K562 (cell line): ENCODE results near the gene WBP1. TPM values are rescaled to one million over a fixed set of nuclear protein-coding genes. Genes with fewer than 3 reads are reported as not detected.

Source experiments
- CBFA2T3 ChIP-seq: fragments of 450-650 bp; IDR thresholded peaks from 2 replicates; pipeline ENCODE4 v1.6.1; 2017
- CCNT2 ChIP-seq: IDR thresholded peaks from 2 replicates; pipeline ENCODE4 v1.6.1; 2011; ENCODE audit warnings: borderline replicate concordance, low read depth, mild to moderate bottlenecking, moderate library complexity, mixed read lengths, low read length; ENCODE audit not compliant: insufficient read length; ENCODE audit errors: extremely low read depth
- EP300 ChIP-seq: IDR thresholded peaks from 2 replicates; pipeline ENCODE4 v1.6.1; 2012; ENCODE audit warnings: low read length, improper control_type of control experiment
- HDGF ChIP-seq: fragments of 450-650 bp; IDR thresholded peaks from 2 replicates; pipeline ENCODE4 v1.6.1; 2016
- HIVEP1 ChIP-seq: fragments of 250-450 bp; sonication (Bioruptor Pico); IDR thresholded peaks from 2 replicates; pipeline ENCODE4 v1.4.0; 2020; ENCODE audit warnings: mild to moderate bottlenecking
- LEF1 ChIP-seq: fragments of 450-650 bp; IDR thresholded peaks from 2 replicates; pipeline ENCODE4 v1.6.1; 2016; ENCODE audit warnings: mild to moderate bottlenecking
- MEIS2 ChIP-seq: fragments of 450-650 bp; IDR thresholded peaks from 2 replicates; pipeline ENCODE4 v1.6.1; 2014; ENCODE audit warnings: mild to moderate bottlenecking; ENCODE audit not compliant: partially characterized antibody
- MTA1 ChIP-seq: fragments of 450-650 bp; IDR thresholded peaks from 2 replicates; pipeline ENCODE4 v1.6.1; 2017; ENCODE audit warnings: borderline replicate concordance
- NCOA4 ChIP-seq: fragments of 450-650 bp; IDR thresholded peaks from 2 replicates; pipeline ENCODE4 v1.6.1; 2018; ENCODE audit warnings: mild to moderate bottlenecking; ENCODE audit not compliant: partially characterized antibody
- NFIX ChIP-seq: fragments of 250-450 bp; sonication (Bioruptor Pico); IDR thresholded peaks from 2 replicates; pipeline ENCODE4 v1.4.0; 2020; ENCODE audit warnings: low read depth, mild to moderate bottlenecking, moderate library complexity
- OTX1 ChIP-seq: fragments of 450-650 bp; formaldehyde crosslinking; IDR thresholded peaks from 2 replicates; pipeline ENCODE4 v1.4.0; 2022; ENCODE audit warnings: mild to moderate bottlenecking
- RFX5 ChIP-seq: IDR thresholded peaks from 2 replicates; pipeline ENCODE4 v1.6.1; 2011; ENCODE audit warnings: low read depth, mild to moderate bottlenecking, improper control_type of control experiment, low read length
- TAF7 ChIP-seq: fragments of 450-650 bp; IDR thresholded peaks from 2 replicates; pipeline ENCODE4 v1.6.1; 2016; ENCODE audit warnings: missing genetic modification characterization, missing compliant biosample characterization
- TOE1 ChIP-seq, 2 experiments: fragments of 450-650 bp in 1 of 2; sonication (generic) in 1 of 2; formaldehyde crosslinking in 1 of 2; IDR thresholded peaks; 2 replicates each; pipeline versions ENCODE4 v1.7.1 to v1.8.0; 2016 to 2022; ENCODE audit warnings: borderline replicate concordance in 2 of 2, mild to moderate bottlenecking in 2 of 2, antibody characterized with exemption in 1 of 2, inconsistent platforms in 1 of 2, low read depth in 1 of 2, missing genetic modification reagents in 1 of 2, moderate library complexity in 1 of 2
- USF2 ChIP-seq: sonication (generic); formaldehyde crosslinking; IDR thresholded peaks from 2 replicates; pipeline ENCODE4 v1.5.0; 2020; ENCODE audit warnings: missing genetic modification reagents
- ZBTB1 ChIP-seq: sonication (generic); formaldehyde crosslinking; IDR thresholded peaks from 2 replicates; pipeline ENCODE4 v1.8.1; 2023; ENCODE audit warnings: missing genetic modification reagents, low read depth, mild to moderate bottlenecking, borderline replicate concordance
- ZFP91 ChIP-seq: sonication (generic); formaldehyde crosslinking; IDR thresholded peaks from 2 replicates; pipeline ENCODE4 v1.8.0; 2022; ENCODE audit warnings: mild to moderate bottlenecking, missing genetic modification reagents
- ZNF146 ChIP-seq: IDR thresholded peaks from one replicate; pipeline ENCODE4 v1.6.1; 2018; ENCODE audit warnings: missing compliant biosample characterization; ENCODE audit not compliant: unreplicated experiment
- ZNF277 ChIP-seq: fragments of 250-450 bp; sonication (Bioruptor Pico); IDR thresholded peaks from 2 replicates; pipeline ENCODE4 v1.8.0; 2022; ENCODE audit warnings: inconsistent platforms, mild to moderate bottlenecking, moderate library complexity, borderline replicate concordance
- ZNF41 ChIP-seq: fragments of 250-450 bp; sonication (Bioruptor Pico); conservative IDR thresholded peaks from 2 replicates; pipeline ENCODE4 v1.4.0; 2020; ENCODE audit warnings: mild to moderate bottlenecking
- polyA plus RNA-seq, 8 experiments: library from polyadenylated mRNA; depleted of rRNA in 4 of 8; stranded (reverse) in 5 of 8; unstranded in 3 of 8; fragments of >200 nt; fragmentation: Nextera tagmentation in 2 of 8; fragmentation: Illumina TruSeq in 1 of 8; extraction: Ambion mirVana in 2 of 8; extraction: Trizol in 1 of 8; gene quantifications; 2 replicates each; pipeline versions ENCODE4 v1.2.1 to v1.2.3, GENCODE V29; 2011 to 2014; ENCODE audit warnings: inconsistent platforms in 1 of 8, missing spikeins in 1 of 8
- total RNA-seq, 7 experiments: library from RNA; depleted of rRNA in 6 of 7; stranded (reverse); fragments of >200 nt in 6 of 7; fragmentation: Illumina TruSeq in 2 of 7; extraction: Trizol in 2 of 7; gene quantifications; 2 replicates each; pipeline versions ENCODE4 v1.2.1 to v1.2.3, GENCODE V29; 2011 to 2021; ENCODE audit warnings: low replicate concordance in 1 of 7
- TF ChIP-seq, protein P1 (sequence below): fragments of 450-650 bp; conservative IDR thresholded peaks from 2 replicates; pipeline ENCODE4 v1.6.1; 2016; ENCODE audit warnings: missing genetic modification characterization, low read depth, mild to moderate bottlenecking, missing compliant biosample characterization, moderate library complexity
- TF ChIP-seq, protein P2 (sequence below): fragments of 250-450 bp; sonication (Bioruptor Pico); IDR thresholded peaks from 2 replicates; pipeline ENCODE4 v1.4.0; 2020; ENCODE audit warnings: mild to moderate bottlenecking, moderate library complexity

WBP1 gene
- total and polyA plus RNA-seq, 9 of the 15 experiments (the other 6 are each of a cell fraction or from before 2014, with no cell fraction given), result 1.9 to 27.7 (median 14.2) TPM

DNA sequence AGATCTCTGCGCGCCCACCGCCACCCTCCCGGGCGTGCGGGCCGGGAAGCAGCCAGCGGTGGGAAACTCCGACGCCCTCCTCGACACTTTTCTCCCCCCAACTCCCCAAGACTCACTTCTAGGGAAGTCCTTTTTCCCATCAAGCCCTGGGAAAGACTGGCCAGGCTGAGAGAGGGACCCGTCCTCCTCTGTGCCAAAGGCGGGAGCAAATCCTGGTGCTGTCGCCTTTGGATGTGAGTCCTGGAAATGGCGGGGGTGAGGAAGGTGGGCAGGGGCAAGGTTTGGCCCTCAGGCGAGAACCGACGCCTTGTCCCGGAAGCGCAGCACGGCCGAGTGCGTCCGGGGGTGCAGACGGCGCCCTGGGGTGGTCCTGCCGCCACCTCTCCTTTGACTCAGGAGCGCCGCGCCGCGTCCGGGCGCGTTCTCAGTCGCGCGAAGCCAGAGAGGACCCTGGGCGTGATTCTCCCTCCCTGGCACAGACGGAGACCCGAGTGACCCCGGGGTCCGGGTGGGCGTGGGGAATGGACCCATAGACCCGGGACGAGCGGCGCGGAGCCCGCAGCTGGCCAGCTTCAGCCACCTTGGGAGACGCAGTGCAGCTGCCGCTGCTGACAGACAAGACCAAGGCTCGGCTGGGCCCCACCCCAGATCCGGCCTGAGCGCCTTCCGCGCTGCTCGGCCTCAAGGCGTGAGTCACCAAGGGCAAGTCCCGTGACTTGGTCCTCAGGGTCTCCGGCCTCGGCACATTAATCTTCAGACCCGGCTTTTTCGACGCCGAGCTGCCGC, 44.7 kb downstream of the WBP1 start (continued):
- TF ChIP-seq TAF7, result no peak
- peak; percentile 74 for TF ChIP-seq CCNT2
- TF ChIP-seq TOE1 (IDR thresholded peaks at IDR 0.05; ENCODE audit: borderline replicate concordance), result peak; percentile 93
- TF ChIP-seq TOE1 (CRISPR knock-in tag; IDR thresholded peaks at IDR 0.05; ENCODE audit: borderline replicate concordance, low read depth), result no peak
- TF ChIP-seq, protein P1, sequence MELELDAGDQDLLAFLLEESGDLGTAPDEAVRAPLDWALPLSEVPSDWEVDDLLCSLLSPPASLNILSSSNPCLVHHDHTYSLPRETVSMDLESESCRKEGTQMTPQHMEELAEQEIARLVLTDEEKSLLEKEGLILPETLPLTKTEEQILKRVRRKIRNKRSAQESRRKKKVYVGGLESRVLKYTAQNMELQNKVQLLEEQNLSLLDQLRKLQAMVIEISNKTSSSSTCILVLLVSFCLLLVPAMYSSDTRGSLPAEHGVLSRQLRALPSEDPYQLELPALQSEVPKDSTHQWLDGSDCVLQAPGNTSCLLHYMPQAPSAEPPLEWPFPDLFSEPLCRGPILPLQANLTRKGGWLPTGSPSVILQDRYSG (tag), result no peak
- no peak for TF ChIP-seq HDGF
- no peak for TF ChIP-seq NFIX (CRISPR knock-in tag)
- peak; percentile 92 for TF ChIP-seq MEIS2
- TF ChIP-seq ZNF146 (CRISPR knock-in tag), result no peak
- TF ChIP-seq, protein P2, sequence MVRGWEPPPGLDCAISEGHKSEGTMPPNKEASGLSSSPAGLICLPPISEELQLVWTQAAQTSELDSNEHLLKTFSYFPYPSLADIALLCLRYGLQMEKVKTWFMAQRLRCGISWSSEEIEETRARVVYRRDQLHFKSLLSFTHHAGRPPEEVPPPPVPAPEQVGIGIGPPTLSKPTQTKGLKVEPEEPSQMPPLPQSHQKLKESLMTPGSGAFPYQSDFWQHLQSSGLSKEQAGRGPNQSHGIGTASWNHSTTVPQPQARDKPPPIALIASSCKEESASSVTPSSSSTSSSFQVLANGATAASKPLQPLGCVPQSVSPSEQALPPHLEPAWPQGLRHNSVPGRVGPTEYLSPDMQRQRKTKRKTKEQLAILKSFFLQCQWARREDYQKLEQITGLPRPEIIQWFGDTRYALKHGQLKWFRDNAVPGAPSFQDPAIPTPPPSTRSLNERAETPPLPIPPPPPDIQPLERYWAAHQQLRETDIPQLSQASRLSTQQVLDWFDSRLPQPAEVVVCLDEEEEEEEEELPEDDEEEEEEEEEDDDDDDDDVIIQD (CRISPR knock-in tag), result no peak; the same call in 1 of the 2 replicates
- TF ChIP-seq ZNF41, result no peak
- TF ChIP-seq MTA1, result 0 out of 2 replicates have a peak, but pooled peaks have one; percentile 27
- peak; percentile 65 for TF ChIP-seq LEF1
- TF ChIP-seq ZBTB1, result no peak
- TF ChIP-seq EP300, result 0 out of 2 replicates have a peak, but pooled peaks have one; percentile 20
- no peak; the same call in 1 of the 2 replicates for TF ChIP-seq HIVEP1 (CRISPR knock-in tag)
- TF ChIP-seq ZNF277 (CRISPR knock-in tag), result no peak
- peak; percentile 56 for TF ChIP-seq CBFA2T3
- TF ChIP-seq USF2 (CRISPR knock-in tag), result peak; percentile 58
- TF ChIP-seq RFX5, result no peak
- no peak for TF ChIP-seq OTX1
- TF ChIP-seq NCOA4, result no peak
- no peak for TF ChIP-seq ZFP91 (CRISPR knock-in tag)
